Upper lobe of right lung (tissue), 1 donor: ENCODE data around the gene TFDP2. TPM values are rescaled to one million over a fixed set of nuclear protein-coding genes. Genes with fewer than 3 reads are reported as not detected.

ENCODE experiments used
- ATAC-seq: fragments of 200-7000 bp; cut with Tn5 transposase; one replicate; pipeline ENCODE4 v1.9.1; 2020; ENCODE audit warnings: mild to moderate bottlenecking, moderate library complexity
- DNase-seq: peaks from one replicate; pipeline ENCODE4 v3.0.0-alpha.2; 2020
- H3K27ac ChIP-seq: fragments of 200-600 bp; one replicate; pipeline ENCODE4 v1.8.0; 2022
- H3K27me3 ChIP-seq: fragments of 200-600 bp; one replicate; pipeline ENCODE4 v1.8.0; 2022; ENCODE audit warnings: mild to moderate bottlenecking
- H3K36me3 ChIP-seq: fragments of 200-600 bp; one replicate; pipeline ENCODE4 v1.8.0; 2022
- H3K4me1 ChIP-seq: fragments of 200-600 bp; one replicate; pipeline ENCODE4 v1.8.0; 2022
- H3K4me3 ChIP-seq: fragments of 200-600 bp; one replicate; pipeline ENCODE4 v1.8.0; 2022; ENCODE audit warnings: mild to moderate bottlenecking
- H3K9me3 ChIP-seq: fragments of 200-600 bp; one replicate; pipeline ENCODE4 v1.8.0; 2022
- CTCF ChIP-seq: fragments of 200-600 bp; IDR thresholded peaks from one replicate; pipeline ENCODE4 v1.8.0; 2022; ENCODE audit warnings: antibody characterized with exemption
- intact Hi-C: fragments of 100-400 bp; cut with DNase I; formaldehyde crosslinking; loops from one replicate; pipeline ENCODE4 v1.11.0; 2022
- total RNA-seq: library from RNA; stranded (reverse); fragmentation: NEBNext Ultra II Directional; extraction: Animal tissue kit (Norgen Biotek cat#: 25700); gene quantifications from one replicate; pipeline ENCODE4 v1.2.1, GENCODE V29; 2021
- donor health status: DM: no; HTN: yes; CAD: no; lungs with severe emphysema.

Gene TFDP2
- total RNA-seq, 1 donor from 2014 or later: 26.7 TPM

- DNase-seq (no peak), ATAC-seq (no peak)
- Histone ChIP-seq H3K4me3 (no peak overlapping the region), H3K4me1 (no peaks in the 10 kb centered on the region), H3K36me3 (no peaks in the 10 kb centered on the region), H3K27ac (no peak overlapping the region), H3K27me3 (no peaks in the 10 kb centered on the region), H3K9me3 (no peaks in the 10 kb centered on the region)
- intact Hi-C loops: no loop called here
- no peak for TF ChIP-seq CTCF
Observed at GRCh38 chr3:142029791-142030190, 119.6 kb downstream of the TFDP2 start.

- H3K4me1 ChIP-seq: no peaks in the 10 kb centered on the region
- no peak overlapping the region for H3K27ac ChIP-seq
- H3K27me3 ChIP-seq: no peaks in the 10 kb centered on the region
- no peaks in the 10 kb centered on the region for H3K9me3 ChIP-seq
- no peak for ATAC-seq
- intact Hi-C loops: no loop called here
- H3K4me3 ChIP-seq: no peak overlapping the region
- DNase-seq: no peak
- no peak for TF ChIP-seq CTCF
- H3K36me3 ChIP-seq: no peaks in the 10 kb centered on the region
Observed at GRCh38 chr3:142029052-142029642, 120.2 kb downstream of the TFDP2 start.

GRCh38 chr3:142028243-142028777 lies 121.0 kb downstream of the TFDP2 start:
- intact Hi-C loops: no loop called here
- no peaks in the 10 kb centered on the region for H3K36me3 ChIP-seq
- TF ChIP-seq CTCF: no peak
- no peaks in the 10 kb centered on the region for H3K9me3 ChIP-seq
- H3K4me1 ChIP-seq: no peaks in the 10 kb centered on the region
- ATAC-seq (peak; percentile 93), DNase-seq (no peak)
- peak overlapping the region; percentile 57 for H3K4me3 ChIP-seq
- H3K27ac ChIP-seq: peak overlapping the region; percentile 51
- H3K27me3 ChIP-seq: no peaks in the 10 kb centered on the region

- Histone ChIP-seq H3K4me3 (peak overlapping the region; percentile 57), H3K27ac (peak overlapping the region; percentile 51), H3K27me3 (no peaks in the 10 kb centered on the region), H3K36me3 (no peaks in the 10 kb centered on the region), H3K4me1 (no peaks in the 10 kb centered on the region), H3K9me3 (no peaks in the 10 kb centered on the region)
- no peak for TF ChIP-seq CTCF
- peak; percentile 86 for ATAC-seq
- intact Hi-C loops: no loop called here
- DNase-seq: no peak
Observed at GRCh38 chr3:142027735-142028134, 121.6 kb downstream of the TFDP2 start.

- intact Hi-C loops: no loop called here
- TF ChIP-seq CTCF: no peak
- no peak for DNase-seq
- ATAC-seq: no peak
- Histone ChIP-seq H3K4me1 (peaks cover 4% of the 10 kb centered on the region), H3K27me3 (no peaks in the 10 kb centered on the region), H3K4me3 (peak overlapping the region; percentile 57), H3K27ac (no peak overlapping the region), H3K36me3 (no peaks in the 10 kb centered on the region), H3K9me3 (no peaks in the 10 kb centered on the region)
Observed at GRCh38 chr3:142027300-142027699, 122.0 kb downstream of the TFDP2 start.
